NCI-H1694 (cell line): ENCODE measurements around the gene SLC35F3.
A peak's percentile ranks its signal among the peaks of the same experiment; 100 is the strongest.
"Not testable (repeated sequence)": the region's sequence is repeated elsewhere in the genome, so short reads cannot be mapped to it uniquely, and the experiment has no call there.

Source experiments
- DNase-seq: peaks from one replicate; lab custom pipeline; 2025; lab: John Stamatoyannopoulos, UW

SLC35F3 gene

DNA sequence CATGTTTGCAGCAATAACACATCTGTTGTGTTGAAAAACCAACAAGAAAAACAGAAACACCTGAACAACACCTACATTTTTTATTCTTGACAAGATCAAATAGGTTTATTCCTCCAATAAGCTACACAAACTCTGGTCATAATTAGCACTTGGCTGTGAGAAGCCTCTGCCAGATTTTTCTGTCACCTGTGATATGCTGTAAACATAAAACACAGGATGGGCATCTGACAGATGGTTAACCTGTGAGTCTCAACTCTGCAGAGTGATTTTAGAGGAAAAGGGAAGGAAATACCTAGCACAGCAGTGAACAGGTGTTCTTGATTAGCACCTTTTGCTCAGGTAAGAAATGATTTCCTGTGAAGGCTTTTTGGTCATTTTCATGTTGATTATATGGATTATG is 293.4 kb downstream of the SLC35F3 start:
- no peak for DNase-seq

DNA sequence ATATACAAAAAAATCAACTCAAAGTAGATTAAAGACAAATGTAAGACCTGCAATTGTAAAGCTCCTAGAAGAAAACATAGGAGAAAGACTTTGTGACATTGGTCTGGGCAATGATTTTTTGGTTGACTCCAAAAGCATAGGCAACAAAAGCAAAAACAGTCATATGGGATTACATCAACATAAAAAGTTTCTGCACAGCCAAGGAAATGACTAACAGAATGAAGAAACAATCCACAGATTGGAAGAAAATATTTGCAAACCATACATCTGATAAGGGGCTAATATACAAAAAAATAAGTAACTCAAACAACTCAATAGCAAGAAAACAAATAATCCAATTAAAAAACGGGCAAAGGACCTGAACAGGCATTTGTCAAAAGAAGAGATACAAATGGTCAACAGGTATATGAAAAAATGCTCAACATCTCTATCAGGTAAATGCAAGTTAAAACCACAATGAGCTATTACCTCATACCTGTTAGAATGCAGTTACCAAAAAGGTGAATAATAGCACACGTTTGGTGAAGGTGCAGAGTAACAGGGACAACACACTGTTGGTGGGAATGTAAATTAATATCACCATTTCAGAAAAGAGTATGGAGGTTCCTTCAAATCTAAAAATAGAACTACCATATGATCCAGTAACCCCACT is 295.1 kb downstream of the SLC35F3 start:
- DNase-seq, result no peak

DNA sequence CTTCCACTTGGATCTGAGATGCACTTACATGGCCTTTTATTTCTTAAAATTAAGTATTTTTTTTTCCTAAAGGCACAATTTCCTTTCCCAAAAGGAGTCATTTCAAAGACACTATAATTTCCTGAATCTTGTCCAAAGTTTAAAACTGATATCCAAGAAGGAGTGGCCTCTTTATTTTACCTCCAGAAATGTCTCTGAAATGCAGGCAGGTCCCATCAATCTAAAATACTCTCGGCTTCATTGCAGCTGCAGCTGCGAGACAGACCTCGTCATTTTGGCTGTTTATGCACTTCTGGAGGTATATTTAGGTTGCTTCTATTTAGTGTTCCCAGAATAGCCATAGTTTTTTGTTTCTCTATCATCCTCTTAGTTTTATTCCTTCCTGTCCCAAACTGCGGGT is 296.1 kb downstream of the SLC35F3 start:
- no peak for DNase-seq

DNA sequence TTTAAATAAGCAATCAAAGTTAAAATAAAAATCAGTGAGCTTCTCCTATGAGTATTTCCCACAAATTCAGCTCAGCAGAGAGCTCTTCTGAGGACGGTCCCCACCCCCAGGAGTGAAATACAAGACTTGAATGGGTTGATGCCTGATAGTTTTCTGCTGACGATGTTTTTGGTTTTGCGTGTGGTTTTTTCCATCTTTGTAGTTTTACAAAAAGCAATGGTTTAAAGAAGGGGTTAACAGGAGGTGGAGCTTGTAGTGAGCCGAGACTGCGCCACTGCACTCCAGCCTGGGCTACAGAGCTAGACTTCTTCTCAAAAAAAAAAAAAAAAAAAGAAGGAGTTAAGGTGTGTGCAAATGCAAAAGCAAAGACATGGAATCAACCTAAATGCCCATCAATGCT is 297.1 kb downstream of the SLC35F3 start:
- DNase-seq, result no peak

DNA sequence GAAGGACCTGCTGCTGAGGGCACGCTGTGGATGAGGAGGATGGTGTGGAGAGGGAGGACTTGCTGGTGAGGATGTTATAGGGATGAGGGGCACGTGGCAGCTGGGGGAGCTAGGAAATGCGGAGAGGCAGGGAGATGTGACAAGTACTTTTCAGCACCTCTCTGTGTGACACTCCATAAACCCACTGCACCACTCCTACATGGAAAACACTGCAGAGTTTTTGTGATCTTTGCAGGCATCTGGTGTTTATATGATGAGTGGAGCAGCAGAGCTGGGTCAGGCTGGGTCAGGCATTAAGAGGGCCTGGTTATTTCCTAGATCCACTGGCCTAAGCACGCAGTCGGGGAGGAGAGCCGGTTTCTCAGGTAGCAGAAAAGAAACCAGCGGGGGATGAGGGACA is 301.5 kb downstream of the SLC35F3 start:
- no peak for DNase-seq

DNA sequence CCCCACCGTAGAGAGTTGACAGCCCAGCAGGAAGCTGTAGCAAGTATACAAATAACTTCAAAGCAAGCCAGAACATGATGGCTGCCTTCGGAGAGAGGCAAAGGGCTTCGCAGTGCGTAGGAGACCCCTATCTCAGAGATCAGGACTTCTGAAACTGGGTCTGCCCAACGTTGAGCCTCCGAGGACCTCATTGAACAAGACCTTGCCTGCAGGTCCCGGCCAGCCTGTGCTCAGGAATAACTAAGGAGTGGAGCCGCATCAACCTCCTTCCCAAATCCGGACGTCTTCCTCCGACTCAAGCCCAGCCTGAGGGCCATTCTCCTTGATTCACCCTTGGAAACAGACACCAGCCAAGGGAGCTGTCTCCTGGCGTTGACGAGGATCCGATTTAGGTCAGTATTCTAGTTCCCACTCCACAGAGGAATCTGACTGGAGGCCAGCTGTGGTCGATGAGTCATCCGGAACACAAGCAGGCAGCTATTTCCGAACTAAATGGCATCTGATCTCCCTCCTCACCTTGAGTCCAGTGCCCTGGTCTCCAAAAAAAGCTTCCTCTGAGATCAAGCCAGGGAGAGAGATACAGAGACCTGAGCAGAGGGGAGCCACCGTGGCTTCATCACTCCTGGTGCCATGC is 302.3 kb downstream of the SLC35F3 start:
- DNase-seq, result no peak

DNA sequence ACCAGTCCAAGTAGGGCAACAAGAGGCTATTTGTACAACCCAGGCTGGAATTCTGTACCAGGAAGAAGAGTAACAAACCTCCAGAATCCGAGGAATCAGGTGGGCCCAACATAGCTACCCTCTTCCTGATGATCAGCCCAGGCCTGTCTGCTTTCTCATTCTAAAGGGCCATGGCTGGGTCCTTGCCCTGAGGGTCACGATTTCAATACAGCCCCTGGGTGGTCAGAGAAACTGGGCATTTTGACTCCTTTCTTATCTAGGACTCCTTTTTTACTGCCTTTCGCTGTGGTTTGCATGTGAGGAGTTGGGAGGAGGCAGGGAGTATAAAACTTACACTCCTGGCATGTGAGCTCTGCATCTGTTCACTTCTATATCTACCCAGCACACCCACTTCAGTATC is 303.9 kb downstream of the SLC35F3 start:
- DNase-seq, result no peak

DNA sequence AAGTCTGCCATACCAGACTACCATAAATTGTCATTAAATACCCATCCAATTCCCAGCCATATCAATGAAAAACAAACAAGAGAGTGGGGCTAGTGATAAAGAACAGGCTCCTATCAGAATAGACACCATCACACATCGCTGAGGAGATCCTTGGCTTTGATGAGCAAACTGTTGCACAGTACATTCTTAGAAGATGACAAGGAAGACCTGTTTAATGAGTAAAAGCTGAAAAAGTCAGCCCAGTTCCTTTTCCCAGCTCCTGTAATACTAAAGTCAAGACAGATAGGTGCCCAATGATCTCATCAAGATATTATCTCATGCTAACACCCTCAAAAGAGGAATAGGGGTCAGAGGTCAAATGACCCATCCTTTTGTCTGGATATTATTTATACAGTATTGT is 304.3 kb downstream of the SLC35F3 start:
- DNase-seq, result no peak

DNA sequence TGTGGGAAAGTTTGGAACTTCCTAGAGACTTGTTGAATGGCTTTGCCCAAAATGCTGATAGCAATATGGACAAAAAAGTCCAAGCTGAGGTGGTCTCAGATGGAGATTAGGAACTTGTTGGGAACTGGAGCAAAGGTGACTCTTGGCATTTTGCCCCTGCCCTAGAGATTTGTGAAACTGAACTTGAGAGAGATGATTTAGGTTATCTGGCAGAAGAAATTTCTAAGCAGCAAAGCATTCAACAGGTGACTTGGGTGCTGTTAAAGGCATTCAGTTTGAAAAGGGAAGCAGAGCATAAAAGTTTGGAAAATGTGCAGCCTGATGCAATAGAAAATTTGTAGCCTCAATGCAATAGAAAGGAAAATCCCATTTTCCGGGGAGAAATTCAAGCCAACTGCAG is 306.0 kb downstream of the SLC35F3 start:
- DNase-seq, result not testable (repeated sequence)

DNA sequence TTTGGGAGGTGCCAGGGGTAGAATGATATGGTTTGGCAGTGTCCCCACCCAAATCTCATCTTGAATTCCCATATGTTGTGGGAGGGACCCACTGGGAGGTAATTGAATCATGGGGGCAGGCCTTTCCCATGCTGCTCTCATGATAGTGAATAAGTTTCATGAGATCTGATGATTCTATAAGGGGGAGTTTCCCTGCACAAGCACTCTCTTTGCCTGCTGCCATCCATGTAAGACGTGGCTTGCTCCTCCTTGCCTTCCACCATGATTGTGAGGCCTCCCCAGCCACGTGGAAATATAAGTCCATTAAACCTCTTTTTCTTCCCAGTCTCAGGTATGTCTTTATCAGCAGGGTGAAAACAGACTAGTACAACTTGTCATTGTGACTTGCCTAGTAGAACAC is 307.4 kb downstream of the SLC35F3 start:
- DNase-seq, result not testable (repeated sequence)

DNA sequence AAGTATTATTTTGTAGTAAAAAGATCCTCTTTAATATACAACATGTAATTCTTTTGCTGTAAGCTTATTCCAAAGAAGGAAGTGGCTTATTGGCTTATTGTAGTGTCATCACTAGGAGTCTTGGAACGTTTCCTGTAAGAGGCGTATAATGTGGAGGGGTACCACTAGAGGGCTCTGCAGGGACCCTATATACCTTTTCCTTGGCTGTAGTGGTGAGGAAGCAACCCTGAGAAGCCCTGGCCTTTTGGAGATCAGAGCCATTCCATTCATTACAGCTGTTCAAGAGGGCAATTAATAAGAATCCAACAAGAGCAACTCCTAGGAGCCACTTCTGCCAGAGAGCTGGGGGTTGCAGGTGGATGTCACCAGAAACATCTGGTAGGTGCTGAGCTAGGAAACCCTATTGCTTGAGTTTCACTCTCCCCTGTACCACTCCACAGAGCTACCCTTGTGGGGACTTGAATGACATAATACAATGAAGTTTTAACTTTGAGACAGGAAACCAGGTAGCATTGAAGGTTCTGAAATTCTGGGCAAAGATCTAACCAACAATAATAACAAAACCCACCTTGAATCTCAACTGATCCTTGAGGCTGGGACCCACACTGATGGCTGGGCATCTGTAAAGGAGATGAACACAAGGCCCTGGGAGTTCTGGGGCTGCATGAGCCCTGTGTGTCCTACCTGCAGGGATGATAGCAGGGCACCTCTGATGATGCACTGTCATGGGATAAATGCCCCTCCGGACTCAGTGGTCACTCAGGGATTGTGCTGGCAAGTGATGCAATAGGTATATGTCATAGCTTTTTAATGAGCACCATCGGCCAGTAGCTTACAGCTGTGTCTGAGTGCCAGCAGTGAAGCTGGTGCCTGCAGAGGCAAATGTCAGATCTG is 308.5 kb downstream of the SLC35F3 start:
- peak; percentile 48 for DNase-seq

DNA sequence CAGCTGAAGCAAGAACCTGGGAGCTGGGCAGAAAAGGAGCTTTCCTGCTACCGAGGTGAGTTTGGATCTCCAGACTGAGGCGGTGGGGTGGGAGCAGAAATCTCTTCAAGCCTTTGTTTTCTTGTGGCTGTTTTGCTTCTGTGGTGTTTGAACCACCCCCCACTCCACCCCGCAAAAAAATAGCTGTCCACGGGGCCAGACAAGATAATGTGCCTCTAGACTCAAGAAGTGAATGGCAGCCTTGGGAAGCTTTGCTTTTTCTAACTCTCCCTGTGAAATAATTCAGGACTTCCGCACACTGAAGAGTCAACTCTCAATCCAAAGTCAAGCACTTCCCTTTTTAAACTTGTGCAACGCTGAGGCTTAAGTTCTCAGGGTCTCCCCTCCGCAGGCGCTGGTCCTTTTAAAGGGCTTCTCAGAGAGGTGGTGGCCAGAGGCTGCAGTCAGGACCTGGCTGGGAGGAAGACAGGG is 309.2 kb downstream of the SLC35F3 start:
- DNase-seq, result no peak

DNA sequence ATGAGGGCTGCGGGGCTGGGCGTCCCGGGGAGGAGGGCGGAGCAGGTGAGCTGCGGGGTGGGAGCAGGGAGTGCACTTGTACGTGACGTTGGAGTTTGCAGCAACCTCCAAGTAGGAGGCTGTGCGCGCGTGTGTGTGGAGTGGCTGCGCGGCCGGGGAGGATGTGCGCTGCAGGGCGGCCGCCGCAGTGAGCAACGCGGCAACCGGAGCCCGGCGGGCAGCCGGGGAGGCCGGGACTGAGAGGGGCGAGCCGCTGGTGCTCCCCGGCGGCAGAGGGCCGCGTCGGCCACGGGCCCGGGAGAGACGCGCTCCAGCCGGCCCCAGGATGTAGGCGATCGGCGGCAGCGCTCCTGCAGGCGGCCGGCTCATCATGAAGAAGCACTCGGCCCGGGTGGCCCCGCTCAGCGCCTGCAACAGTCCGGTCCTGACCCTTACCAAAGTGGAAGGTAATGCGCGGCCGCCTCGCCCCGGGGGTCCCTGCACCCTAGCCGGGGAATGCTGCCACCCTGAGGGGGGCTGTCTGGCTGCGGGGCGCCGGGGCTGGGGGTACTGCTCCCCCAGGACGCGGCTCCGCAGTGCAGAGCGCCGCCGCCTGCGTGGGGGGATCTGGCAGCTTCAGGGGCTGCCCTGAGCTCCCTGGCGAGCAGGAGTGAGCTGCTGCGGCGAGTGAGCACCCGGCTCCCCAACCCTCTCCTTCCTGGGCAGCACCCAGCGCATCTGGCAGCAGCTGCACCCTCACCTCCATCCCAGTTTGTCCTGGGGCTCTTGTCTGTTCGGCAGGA is 309.8 kb downstream of the SLC35F3 start:
- DNase-seq, result no peak

DNA sequence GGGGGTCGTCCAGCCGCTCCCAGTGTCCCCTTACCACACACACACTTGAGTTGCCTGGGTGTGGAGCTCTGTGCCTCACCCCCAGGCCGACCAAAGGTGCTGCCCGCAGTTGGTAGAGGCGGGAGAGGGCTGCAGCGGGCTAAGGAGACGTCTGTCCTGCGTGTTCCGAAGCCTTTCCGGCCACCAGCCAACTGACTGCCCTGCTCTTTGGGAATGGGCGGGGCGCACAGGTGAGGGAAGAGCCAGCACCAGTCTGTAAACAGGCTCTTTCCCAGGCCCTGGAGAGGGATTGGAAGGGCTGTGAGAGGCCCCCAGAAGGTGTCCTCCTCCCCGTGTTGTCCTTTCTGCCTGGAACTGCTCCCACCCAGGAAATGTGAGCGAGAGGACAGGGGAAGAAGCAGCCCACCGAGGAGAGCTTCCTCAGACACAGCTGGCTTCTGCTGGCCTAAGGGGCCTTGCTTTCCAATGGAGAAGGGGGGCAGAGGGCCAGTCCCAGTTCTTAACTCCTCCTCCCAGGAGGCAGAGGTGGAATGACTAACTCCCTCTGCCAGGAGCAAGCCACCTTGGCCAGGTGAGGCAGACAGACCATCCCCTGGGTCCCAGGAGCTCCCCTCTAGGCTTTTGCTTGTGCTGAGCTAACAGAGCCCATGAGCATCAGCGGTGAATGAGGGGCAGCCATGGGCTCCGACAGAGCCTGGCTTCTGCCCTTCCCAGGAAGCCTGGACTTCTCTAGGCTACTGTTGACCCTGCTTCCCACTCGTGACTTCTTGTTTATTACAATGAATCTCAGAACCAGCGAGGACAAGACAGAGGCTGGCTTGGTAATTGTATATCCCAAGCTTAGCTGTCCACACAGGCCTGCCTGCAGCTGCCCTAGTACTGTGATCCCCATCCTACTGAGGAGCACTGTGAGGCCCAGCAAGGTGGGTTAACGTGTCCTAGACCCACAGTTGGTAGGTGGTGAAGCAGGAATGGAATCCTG is 310.7 kb downstream of the SLC35F3 start:
- DNase-seq, result no peak

DNA sequence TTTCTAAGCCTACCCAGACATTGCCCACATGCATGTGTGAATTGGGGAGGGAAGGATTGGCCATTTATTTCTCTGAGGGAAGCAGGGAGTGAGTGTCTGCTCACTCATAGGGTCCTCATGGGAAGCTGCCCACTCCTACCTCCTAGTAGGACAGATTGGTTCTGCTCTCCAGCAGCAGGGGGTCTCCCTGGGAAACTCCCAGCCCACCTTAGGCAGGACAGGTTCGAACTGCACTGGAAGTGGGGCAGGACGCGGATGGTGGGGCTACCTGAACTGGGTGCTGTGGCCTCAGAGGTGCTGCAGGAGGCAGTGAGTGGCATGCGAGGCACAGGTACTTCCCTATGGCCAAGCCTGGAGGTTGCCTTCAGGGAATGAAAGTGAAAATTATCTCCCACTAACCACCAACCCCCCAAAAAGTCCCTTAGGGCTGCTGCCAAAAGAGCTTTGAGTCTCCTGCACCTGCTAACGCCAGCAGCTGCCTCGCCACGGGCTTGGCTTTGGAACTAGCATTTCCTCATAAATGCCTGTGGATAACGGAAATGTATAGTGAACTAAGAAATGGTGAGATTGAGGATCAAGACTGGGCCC is 311.7 kb downstream of the SLC35F3 start:
- no peak for DNase-seq

DNA sequence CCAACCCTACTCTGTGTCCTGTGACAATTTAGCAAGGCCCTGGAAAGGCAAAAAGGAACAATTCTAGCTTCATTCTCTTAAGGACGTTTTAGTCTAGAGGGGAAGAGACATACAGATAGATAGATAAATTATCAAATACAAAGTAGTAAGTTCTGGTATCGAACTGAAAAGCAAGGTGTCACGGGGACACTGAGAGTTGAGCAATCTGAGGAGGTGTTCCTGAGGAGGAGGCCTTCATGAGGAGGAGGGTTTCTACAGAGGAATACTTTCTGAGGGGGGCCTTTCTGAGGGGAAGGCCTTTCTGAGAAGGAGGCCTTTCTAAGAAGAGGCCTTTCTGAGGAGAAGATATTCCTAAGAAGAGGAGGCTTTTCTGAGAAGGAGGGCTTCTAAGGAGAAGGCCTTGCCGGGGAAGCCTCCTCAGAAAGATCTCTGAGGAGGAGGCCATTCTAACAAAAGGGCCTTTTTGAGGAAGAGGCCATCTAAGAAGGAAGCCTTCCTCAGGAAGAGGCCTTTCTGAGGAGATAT is 312.9 kb downstream of the SLC35F3 start:
- no peak for DNase-seq

DNA sequence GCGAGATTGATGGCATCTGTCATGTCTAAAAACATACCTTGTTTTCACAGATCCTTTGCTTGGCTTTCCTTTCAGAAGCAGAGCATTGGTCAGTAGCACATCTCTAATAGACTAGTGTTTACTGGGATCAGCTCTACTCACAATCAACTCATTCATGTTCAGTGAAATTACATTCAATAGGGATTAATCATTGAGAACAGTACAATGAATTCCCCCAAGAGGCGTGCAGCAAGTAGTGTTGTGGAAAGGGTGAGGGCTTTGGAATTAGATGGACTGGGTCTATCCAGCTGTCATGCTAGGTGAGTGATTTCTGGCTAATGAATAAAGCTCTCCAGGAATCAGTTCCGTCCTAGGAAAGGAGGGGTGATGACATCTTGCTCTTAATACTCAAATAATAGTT is 313.6 kb downstream of the SLC35F3 start:
- no peak for DNase-seq

DNA sequence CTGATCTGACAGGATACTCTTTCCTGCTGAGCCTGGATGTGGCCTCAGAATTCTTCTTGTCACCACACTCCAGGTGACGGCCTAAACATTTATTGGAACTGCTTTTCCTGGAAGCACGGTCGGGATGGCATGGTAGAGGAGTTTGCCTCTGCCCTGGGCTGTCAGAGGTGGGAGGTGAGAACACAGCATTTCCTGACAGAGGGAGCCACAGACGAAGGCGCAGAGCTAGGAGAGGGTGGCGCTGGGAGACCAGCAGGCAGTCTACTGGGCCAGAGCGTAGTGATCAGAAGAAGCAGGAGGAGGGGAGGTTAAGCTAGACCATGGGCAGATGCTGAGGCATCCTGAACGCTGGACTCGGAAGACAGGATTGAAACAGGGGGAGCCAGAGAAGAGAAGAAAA is 315.2 kb downstream of the SLC35F3 start:
- no peak for DNase-seq

DNA sequence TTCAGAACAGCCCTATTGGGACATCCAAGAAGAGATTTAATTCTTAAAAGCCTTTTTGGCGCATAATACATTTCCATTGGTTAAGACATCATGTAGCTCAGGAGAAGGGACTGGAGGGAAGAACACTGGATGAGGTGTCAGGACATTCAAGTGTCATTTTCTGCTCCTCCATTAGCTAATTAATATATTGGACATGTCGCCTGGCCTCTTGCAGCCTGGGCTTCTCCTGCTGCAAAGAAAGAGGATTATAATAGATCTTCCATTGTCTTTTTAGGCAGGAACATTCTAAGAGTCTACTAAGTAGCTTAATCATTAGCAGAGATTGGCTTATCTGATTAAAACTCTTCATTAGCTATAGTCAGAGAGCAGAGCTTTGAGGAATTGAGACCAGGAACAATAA is 317.1 kb downstream of the SLC35F3 start:
- DNase-seq, result no peak

DNA sequence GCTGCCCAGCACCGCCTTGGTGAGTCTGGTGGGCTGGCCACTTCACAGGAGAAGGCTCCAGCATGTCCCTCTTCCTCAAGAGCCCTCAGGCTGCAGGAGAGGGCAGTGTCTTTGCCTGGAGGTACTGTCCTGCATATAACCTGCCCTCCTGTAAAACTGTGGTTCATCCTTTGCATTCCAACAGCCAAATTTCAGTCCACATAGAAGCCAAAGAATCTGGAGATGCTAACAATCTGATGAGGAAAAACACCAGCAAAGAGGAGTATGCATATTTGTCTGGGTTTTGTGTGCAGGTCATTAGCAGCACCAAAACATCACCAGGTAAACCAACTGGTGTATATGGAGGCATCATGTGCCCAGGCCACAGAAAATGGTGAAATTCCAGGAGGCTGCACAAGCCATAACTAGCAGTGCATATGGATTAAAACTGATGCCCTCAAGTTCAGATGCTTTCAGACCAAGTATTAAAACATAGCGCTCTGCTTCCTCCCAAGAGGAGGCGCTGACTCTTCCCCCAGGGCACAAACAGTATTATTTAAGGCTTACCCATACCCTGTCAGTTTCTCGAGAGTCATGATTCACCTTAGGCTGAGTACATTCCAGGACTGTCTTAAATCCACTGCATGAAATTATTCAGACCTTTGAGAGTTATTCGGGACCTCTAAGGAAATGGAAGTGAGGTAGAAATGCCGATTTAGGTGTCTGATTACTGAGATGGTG is 318.2 kb downstream of the SLC35F3 start:
- no peak for DNase-seq
